Stimulated activated CD8-positive, alpha-beta memory T cell treated with anti-CD3 and anti-CD28 coated beads, Interleukin-12 subunit alpha, Interleukin-12 subunit beta, amount 100 ng/mL, for 24 hours (primary cell): Measurements from ENCODE around the gene ZNF740.
"Not testable (repeated sequence)": the region's sequence is repeated elsewhere in the genome, so short reads cannot be mapped to it uniquely, and the experiment has no call there.

ENCODE experiments used
- DNase-seq: peaks from one replicate; pipeline ENCODE4 v3.0.0-alpha.2; 2020; ENCODE audit errors: extremely low read depth

The ZNF740 gene

GRCh38 chr12:53173085-53173715 is 7.3 kb upstream of the ZNF740 start:
- DNase-seq = no peak

- no peak for DNase-seq
These were observed 5.5 kb upstream of the ZNF740 start for GRCh38 chr12:53174881-53175491.

- no peak for DNase-seq
These were observed 3.8 kb upstream of the ZNF740 start for GRCh38 chr12:53176750-53177149.

- not testable (repeated sequence) for DNase-seq
These were observed 3.1 kb upstream of the ZNF740 start for GRCh38 chr12:53177447-53177846.

- DNase-seq = not testable (repeated sequence)
These were observed 1.7 kb upstream of the ZNF740 start for GRCh38 chr12:53178803-53179202.

- DNase-seq = no peak
These were observed 769 bp upstream of the ZNF740 start for GRCh38 chr12:53179687-53180219.

GRCh38 chr12:53180931-53181645 is 566 bp downstream of the ZNF740 start:
- DNase-seq = peak; percentile 52

- DNase-seq = no peak
These were observed 1.4 kb downstream of the ZNF740 start for GRCh38 chr12:53181935-53182334.

GRCh38 chr12:53182903-53183302 is 2.4 kb downstream of the ZNF740 start:
- no peak for DNase-seq

- no peak for DNase-seq
These were observed 4.3 kb downstream of the ZNF740 start for GRCh38 chr12:53184828-53185227.

- no peak for DNase-seq
These were observed 5.1 kb downstream of the ZNF740 start for GRCh38 chr12:53185582-53186153.

- no peak for DNase-seq
These were observed 6.2 kb downstream of the ZNF740 start for GRCh38 chr12:53186745-53187144.

- no peak for DNase-seq
These were observed 6.8 kb downstream of the ZNF740 start for GRCh38 chr12:53187145-53187899.

- no peak for DNase-seq
These were observed 9.7 kb downstream of the ZNF740 start for GRCh38 chr12:53190108-53190729.

GRCh38 chr12:53191096-53191884 is 10.8 kb downstream of the ZNF740 start:
- DNase-seq = no peak

- no peak for DNase-seq
These were observed 11.5 kb downstream of the ZNF740 start for GRCh38 chr12:53191885-53192530.

GRCh38 chr12:53192531-53193021 is 12.1 kb downstream of the ZNF740 start:
- DNase-seq = no peak

GRCh38 chr12:53193040-53193439 is 12.5 kb downstream of the ZNF740 start:
- no peak for DNase-seq

- DNase-seq = no peak
These were observed 13.6 kb downstream of the ZNF740 start for GRCh38 chr12:53193985-53194716.
